HCT116 (cell line): ENCODE measurements around the gene LY86. TPM values are rescaled to one million over a fixed set of nuclear protein-coding genes. Genes with fewer than 3 reads are reported as not detected.

Experiments used
- ATAC-seq: fragments of 200-7000 bp; cut with Tn5 transposase; 2 replicates; pipeline ENCODE4 v1.9.1; 2020; ENCODE audit warnings: mild to moderate bottlenecking, moderate library complexity
- BruUV-seq: library from RNA; stranded (reverse); fragments of 400-500 nt; replicated peaks from 2 replicates; lab custom pipeline; 2021; lab: Mats Ljungman, UMichigan
- CTCF ChIA-PET: fragments of 300-600 bp; sonication (Branson Sonifier 250); formaldehyde crosslinking; loops from one replicate; lab custom pipeline; 2021; ENCODE audit warnings: antibody characterized with exemption; lab: Charles Lee
- POLR2A ChIA-PET: fragments of 300-600, 350-600 bp; sonication (Branson Sonifier 250); formaldehyde crosslinking; loops from one replicate; lab custom pipeline; 2021; ENCODE audit warnings: antibody characterized with exemption; lab: Charles Lee
- RAD21 ChIA-PET, 2 experiments: fragments of 300-600 bp; sonication (Branson Sonifier 250); formaldehyde crosslinking; loops; one replicate each; lab custom pipeline; 2023; ENCODE audit warnings: low total read pairs in 2 of 2; ENCODE audit not compliant: uncharacterized antibody in 2 of 2, unreplicated experiment in 2 of 2, low non-redundant PET in 1 of 2; lab: Charles Lee
- DNase-seq: peaks from one replicate; pipeline ENCODE4 v3.0.0-alpha.2; 2010; ENCODE audit warnings: low read depth, low spot score
- H2AFZ ChIP-seq: fragments of 200-600 bp; shearing (Covaris generic), sonication (generic); 2 replicates; pipeline ENCODE4 v1.6.1; 2017; ENCODE audit warnings: low read depth, mixed run types, mixed read lengths, antibody characterized with exemption, low read length; ENCODE audit not compliant: poor library complexity, severe bottlenecking
- H3K27ac ChIP-seq: 2 replicates; pipeline ENCODE4 v1.5.1; 2012; ENCODE audit warnings: low read depth, low read length
- H3K27me3 ChIP-seq: fragments of 200-600 bp; sonication (generic); 2 replicates; pipeline ENCODE4 v1.6.1; 2016; ENCODE audit warnings: mixed run types, low read length, mixed read lengths; ENCODE audit not compliant: insufficient read depth
- H3K36me3 ChIP-seq, 2 experiments: fragments of 200-500 bp in 1 of 2; fragments of 200-600 bp in 1 of 2; sonication (Bioruptor generic) in 1 of 2; sonication (generic) in 1 of 2; 2 replicates each; pipeline versions ENCODE4 v1.5.1 to v1.6.1; 2014 to 2016; ENCODE audit warnings: low read length in 2 of 2, inconsistent platforms in 1 of 2, mixed read lengths in 1 of 2, mixed run types in 1 of 2; ENCODE audit not compliant: insufficient read depth in 2 of 2, control insufficient read depth in 1 of 2
- H3K4me1 ChIP-seq, 2 experiments: fragments of 200-600 bp in 1 of 2; sonication (generic) in 1 of 2; 2 replicates each; pipeline versions ENCODE4 v1.5.1 to v1.6.1; 2012 to 2017; ENCODE audit warnings: low read length in 2 of 2, inconsistent platforms in 1 of 2, mild to moderate bottlenecking in 1 of 2, mixed read lengths in 1 of 2, mixed run types in 1 of 2, moderate library complexity in 1 of 2; ENCODE audit not compliant: insufficient read depth in 2 of 2, control insufficient read depth in 1 of 2
- H3K4me2 ChIP-seq: fragments of 200-600 bp; sonication (generic); 2 replicates; pipeline ENCODE4 v1.6.1; 2017; ENCODE audit warnings: mixed run types, low read length, mixed read lengths
- H3K4me3 ChIP-seq, 2 experiments: fragments of 200-600 bp in 1 of 2; sonication (generic) in 1 of 2; replicated peaks in 1 of 2; 2 replicates each; pipeline ENCODE4 v1.5.1; 2011 to 2016; ENCODE audit warnings: low read length in 2 of 2, control low read depth in 1 of 2, low read depth in 1 of 2, mild to moderate bottlenecking in 1 of 2, mixed read lengths in 1 of 2, mixed run types in 1 of 2
- H3K79me2 ChIP-seq: fragments of 200-600 bp; sonication (generic); 2 replicates; pipeline ENCODE4 v1.6.1; 2017; ENCODE audit warnings: mild to moderate bottlenecking, mixed run types, low read length, moderate library complexity, mixed read lengths; ENCODE audit not compliant: insufficient read depth
- H3K9ac ChIP-seq: fragments of 200-600 bp; sonication (generic); 2 replicates; pipeline ENCODE4 v1.6.1; 2016; ENCODE audit warnings: low read length, mixed read lengths
- H3K9me2 ChIP-seq: fragments of 200-600 bp; sonication (generic), shearing (Covaris generic); 2 replicates; pipeline ENCODE4 v1.6.1; 2017; ENCODE audit warnings: mixed run types, mild to moderate bottlenecking, moderate library complexity; ENCODE audit not compliant: insufficient read depth
- H3K9me3 ChIP-seq, 2 experiments: fragments of 200-500 bp in 1 of 2; fragments of 200-600 bp in 1 of 2; sonication (Bioruptor generic) in 1 of 2; sonication (generic) in 1 of 2; 2 replicates each; pipeline ENCODE4 v1.6.1; 2014 to 2017; ENCODE audit warnings: low read length in 2 of 2, mixed read lengths in 2 of 2, inconsistent platforms in 1 of 2, low read depth in 1 of 2, mild to moderate bottlenecking in 1 of 2, mixed run types in 1 of 2, moderate library complexity in 1 of 2; ENCODE audit not compliant: control insufficient read depth in 1 of 2, insufficient read depth in 1 of 2
- H4K20me1 ChIP-seq: fragments of 200-600 bp; sonication (generic), shearing (Covaris generic); 2 replicates; pipeline ENCODE4 v1.6.1; 2017; ENCODE audit warnings: mixed run types, mild to moderate bottlenecking, moderate library complexity; ENCODE audit not compliant: insufficient read depth
- CEBPB ChIP-seq: IDR thresholded peaks from 2 replicates; pipeline ENCODE4 v1.6.1; 2012; ENCODE audit warnings: low read depth
- EGR1 ChIP-seq: IDR thresholded peaks from 2 replicates; pipeline ENCODE4 v1.6.1; 2012; ENCODE audit warnings: low read depth
- POLR2A ChIP-seq: IDR thresholded peaks from 2 replicates; pipeline ENCODE4 v1.7.0; 2011; ENCODE audit warnings: borderline replicate concordance; ENCODE audit not compliant: insufficient read depth, insufficient read length; ENCODE audit errors: extremely low read depth
- POLR2AphosphoS5 ChIP-seq: IDR thresholded peaks from 2 replicates; pipeline ENCODE4 v1.6.1; 2011; ENCODE audit warnings: mild to moderate bottlenecking, low read depth, low read length, moderate library complexity
- RAD21 ChIP-seq: IDR thresholded peaks from 2 replicates; pipeline ENCODE4 v1.6.1; 2012; ENCODE audit warnings: low read depth, mild to moderate bottlenecking
- SIN3A ChIP-seq: IDR thresholded peaks from 2 replicates; pipeline ENCODE4 v1.6.1; 2012; ENCODE audit warnings: low read depth
- TCF7L2 ChIP-seq: IDR thresholded peaks from 2 replicates; pipeline ENCODE4 v1.7.0; 2011; ENCODE audit warnings: borderline replicate concordance, inconsistent platforms; ENCODE audit not compliant: insufficient read depth, insufficient read length; ENCODE audit errors: extremely low read depth
- ZFX ChIP-seq: fragments of 450-650 bp; IDR thresholded peaks from 2 replicates; pipeline ENCODE4 v1.6.1; 2017
- ZNF274 ChIP-seq: fragments of 200-500 bp; sonication (Bioruptor generic); IDR thresholded peaks from 2 replicates; pipeline ENCODE4 v1.6.1; 2014; ENCODE audit warnings: mild to moderate bottlenecking, low read depth, low read length, inconsistent platforms
- intact Hi-C: fragments of 100-400 bp; cut with micrococcal nuclease; formaldehyde crosslinking; loops from 2 replicates; pipeline ENCODE4 v1.10.0; 2022
- total RNA-seq: library from RNA; stranded (reverse); gene quantifications from one replicate; pipeline ENCODE4 v1.2.1, GENCODE V29; 2021; ENCODE audit not compliant: unreplicated experiment
- TF ChIP-seq, protein P1 (sequence below): IDR thresholded peaks from 2 replicates; pipeline ENCODE4 v1.6.1; 2012
- TF ChIP-seq, protein P2 (sequence below): IDR thresholded peaks from 2 replicates; pipeline ENCODE4 v1.6.1; 2012; ENCODE audit warnings: low read depth
- TF ChIP-seq, protein P3 (sequence below): IDR thresholded peaks from 2 replicates; pipeline ENCODE4 v1.6.1; 2012

Gene LY86
- total RNA-seq, 1 experiment from 2014 or later = not detected

- Histone ChIP-seq H3K9me3 (no peaks in the 10 kb centered on the region), H3K4me1 (no peaks in the 10 kb centered on the region), H2AFZ (no peak overlapping the region), H4K20me1 (no peaks in the 10 kb centered on the region), H3K27ac (no peak overlapping the region), H3K79me2 (no peaks in the 10 kb centered on the region), H3K4me3 (no peak overlapping the region), H3K9ac (no peak overlapping the region), H3K4me2 (no peak overlapping the region), H3K36me3 (no peaks in the 10 kb centered on the region), H3K27me3 (peaks cover 16% of the 10 kb centered on the region; the same call in 1 of the 2 replicates), H3K9me2 (no peaks in the 10 kb centered on the region)
- no peak for TF ChIP-seq EGR1
- no peak for TF ChIP-seq POLR2AphosphoS5
- TF ChIP-seq, protein P1, sequence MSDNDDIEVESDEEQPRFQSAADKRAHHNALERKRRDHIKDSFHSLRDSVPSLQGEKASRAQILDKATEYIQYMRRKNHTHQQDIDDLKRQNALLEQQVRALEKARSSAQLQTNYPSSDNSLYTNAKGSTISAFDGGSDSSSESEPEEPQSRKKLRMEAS = no peak
- no peak for TF ChIP-seq CEBPB
- TF ChIP-seq, protein P2, sequence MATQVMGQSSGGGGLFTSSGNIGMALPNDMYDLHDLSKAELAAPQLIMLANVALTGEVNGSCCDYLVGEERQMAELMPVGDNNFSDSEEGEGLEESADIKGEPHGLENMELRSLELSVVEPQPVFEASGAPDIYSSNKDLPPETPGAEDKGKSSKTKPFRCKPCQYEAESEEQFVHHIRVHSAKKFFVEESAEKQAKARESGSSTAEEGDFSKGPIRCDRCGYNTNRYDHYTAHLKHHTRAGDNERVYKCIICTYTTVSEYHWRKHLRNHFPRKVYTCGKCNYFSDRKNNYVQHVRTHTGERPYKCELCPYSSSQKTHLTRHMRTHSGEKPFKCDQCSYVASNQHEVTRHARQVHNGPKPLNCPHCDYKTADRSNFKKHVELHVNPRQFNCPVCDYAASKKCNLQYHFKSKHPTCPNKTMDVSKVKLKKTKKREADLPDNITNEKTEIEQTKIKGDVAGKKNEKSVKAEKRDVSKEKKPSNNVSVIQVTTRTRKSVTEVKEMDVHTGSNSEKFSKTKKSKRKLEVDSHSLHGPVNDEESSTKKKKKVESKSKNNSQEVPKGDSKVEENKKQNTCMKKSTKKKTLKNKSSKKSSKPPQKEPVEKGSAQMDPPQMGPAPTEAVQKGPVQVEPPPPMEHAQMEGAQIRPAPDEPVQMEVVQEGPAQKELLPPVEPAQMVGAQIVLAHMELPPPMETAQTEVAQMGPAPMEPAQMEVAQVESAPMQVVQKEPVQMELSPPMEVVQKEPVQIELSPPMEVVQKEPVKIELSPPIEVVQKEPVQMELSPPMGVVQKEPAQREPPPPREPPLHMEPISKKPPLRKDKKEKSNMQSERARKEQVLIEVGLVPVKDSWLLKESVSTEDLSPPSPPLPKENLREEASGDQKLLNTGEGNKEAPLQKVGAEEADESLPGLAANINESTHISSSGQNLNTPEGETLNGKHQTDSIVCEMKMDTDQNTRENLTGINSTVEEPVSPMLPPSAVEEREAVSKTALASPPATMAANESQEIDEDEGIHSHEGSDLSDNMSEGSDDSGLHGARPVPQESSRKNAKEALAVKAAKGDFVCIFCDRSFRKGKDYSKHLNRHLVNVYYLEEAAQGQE = no peak
- no peak for TF ChIP-seq TCF7L2
- TF ChIP-seq SIN3A = no peak
- no peak for TF ChIP-seq RAD21
- TF ChIP-seq ZNF274 = no peak
- TF ChIP-seq, protein P3, sequence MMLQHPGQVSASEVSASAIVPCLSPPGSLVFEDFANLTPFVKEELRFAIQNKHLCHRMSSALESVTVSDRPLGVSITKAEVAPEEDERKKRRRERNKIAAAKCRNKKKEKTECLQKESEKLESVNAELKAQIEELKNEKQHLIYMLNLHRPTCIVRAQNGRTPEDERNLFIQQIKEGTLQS = no peak
- TF ChIP-seq POLR2A = no peak
- no peak for TF ChIP-seq ZFX
- ChIA-PET CTCF (no interaction called here), RAD21 (no interaction called here), POLR2A (no interaction called here)
- BruUV-seq = no TSS peak
- no peak for DNase-seq
- intact Hi-C loops = no loop called here
- ATAC-seq = no peak
Measured at GRCh38 chr6:6595952-6596351, 7.4 kb downstream of the LY86 start.
